NCI-H2029 (cell line): Measurements from ENCODE around the gene PDPK1.

ENCODE experiments used
- DNase-seq: peaks from one replicate; lab custom pipeline; 2025; lab: John Stamatoyannopoulos, UW

Gene PDPK1

DNA sequence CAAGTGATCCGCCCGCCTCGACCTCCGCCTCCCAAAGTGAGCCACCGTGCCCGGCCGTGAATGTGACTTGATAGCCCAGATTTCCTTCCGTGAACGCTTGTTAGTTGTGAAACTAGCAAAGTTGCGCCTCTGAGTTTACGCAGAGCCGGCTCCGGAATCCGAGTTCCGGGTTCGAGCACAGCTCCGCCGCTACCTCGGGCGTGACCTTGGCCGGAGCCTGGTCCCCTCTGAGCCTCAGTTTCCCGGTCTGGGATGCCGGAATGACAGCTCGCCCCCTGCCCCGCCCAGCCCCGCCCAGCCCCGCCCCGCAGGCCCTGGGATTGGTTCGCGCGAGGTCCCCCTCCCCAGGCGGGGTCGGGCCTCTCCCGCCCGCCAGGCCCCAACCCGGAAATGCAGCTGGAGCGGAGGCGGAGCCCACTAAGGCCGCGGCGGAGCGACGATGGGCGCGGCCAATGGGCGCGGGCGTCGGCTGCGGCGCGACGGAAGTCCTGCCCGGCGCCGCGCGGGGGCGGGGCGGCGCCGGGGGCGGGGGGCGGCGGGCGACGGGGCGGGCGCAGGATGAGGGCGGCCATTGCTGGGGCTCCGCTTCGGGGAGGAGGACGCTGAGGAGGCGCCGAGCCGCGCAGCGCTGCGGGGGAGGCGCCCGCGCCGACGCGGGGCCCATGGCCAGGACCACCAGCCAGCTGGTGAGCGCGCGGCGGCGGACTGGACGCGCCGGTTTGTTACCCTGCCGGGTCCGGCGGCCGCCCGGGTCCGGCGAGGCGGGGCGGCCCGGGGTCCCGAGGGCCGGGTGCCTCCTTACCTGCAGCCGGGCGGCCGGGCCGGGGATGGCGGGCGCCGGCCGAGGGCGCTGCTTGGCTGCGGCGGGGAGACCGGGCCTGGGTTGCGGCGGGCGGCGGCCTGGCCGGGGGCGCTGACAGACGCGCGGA, at the start of gene PDPK1:
Gene PDPK1, plus strand, starts transcription at position 571 of the 929 bp plus-strand sequence. Its CDS starts 92 bp downstream, at position 663.
- peak; percentile 86 for DNase-seq

DNA sequence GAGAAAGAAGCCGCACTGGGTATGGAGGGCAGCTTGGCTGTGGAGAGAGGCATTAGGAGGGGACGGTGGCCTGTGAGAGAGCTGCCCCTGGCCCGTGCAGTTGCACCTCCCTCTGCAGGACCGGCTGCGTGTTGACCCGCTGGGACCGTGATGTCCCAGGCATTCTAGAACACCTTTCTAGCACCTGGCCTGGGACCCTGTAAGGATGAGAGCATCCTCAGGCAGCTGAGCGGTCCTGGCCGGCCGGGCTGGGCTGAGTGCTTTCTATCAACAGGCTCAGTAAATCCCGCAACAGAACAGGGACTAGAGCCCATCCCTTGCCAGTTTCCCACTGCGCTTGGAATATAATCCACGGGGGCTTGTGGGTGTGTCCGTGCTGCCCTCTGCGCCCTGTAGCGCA, 48.2 kb upstream of the PDPK1 start:
- no peak for DNase-seq

DNA sequence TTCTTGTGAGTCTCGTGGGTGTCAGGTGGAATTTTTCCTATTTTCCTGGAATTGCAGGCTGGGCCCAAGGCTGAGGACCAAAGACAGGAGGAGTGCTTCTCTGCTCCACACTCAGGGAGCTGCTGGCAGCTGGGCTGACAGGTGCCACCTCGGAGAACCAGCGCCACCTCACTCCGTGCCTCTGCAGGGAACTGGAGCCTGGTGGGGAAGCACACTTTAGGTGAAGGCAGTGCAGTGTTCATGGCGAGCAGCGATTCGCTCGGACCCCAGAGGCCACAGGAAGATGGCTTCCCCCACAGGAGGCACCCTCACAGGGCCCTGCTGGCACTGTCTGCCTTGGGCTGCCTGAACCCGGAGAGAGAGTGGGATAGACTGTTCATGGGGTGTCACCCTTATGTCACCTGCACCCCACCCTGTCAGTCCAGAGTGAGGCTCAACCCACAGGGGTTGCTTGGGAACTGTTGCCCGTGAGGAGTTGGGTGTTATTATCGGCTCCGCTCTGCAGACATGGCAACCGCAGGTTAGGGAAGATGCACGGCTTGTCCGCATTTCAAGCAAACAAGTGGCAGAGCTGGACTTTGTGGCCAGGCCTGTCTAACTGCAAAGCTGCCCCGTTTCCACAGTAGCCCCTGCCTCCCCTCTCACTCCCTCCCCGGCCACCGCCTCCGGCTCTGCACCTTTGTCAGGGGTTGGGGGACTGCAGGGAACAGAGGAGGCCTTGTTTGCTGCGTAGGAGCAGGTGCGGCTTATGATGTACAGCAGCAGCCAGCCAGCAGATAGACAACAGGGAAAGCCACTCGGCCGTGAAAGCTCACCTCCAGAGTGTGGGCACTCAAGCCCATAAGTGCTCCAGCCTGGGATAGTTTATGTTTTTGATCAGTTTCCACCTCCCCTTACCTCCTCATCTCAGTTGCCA, 47.4 kb upstream of the PDPK1 start:
- peak; percentile 62 for DNase-seq

DNA sequence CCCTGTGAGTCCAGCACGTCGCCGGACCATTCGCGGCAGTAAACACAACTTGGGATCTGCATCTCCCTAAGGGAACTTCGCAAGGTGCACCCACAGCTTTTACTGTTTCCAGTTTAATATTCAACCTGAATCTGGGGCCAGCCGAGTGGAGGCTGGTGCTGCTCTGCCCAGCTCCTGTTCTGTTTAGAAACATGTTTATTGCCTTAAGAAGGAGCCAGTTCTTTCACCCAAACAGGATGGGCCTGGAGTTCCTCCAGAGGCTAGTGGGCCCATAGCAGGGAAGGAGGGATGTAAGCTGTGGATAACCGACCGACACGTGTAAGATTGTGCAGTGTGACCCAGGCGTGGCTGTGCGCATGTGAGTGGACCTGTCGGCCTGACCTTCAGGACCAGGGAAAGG, 45.5 kb upstream of the PDPK1 start:
- DNase-seq, result no peak

DNA sequence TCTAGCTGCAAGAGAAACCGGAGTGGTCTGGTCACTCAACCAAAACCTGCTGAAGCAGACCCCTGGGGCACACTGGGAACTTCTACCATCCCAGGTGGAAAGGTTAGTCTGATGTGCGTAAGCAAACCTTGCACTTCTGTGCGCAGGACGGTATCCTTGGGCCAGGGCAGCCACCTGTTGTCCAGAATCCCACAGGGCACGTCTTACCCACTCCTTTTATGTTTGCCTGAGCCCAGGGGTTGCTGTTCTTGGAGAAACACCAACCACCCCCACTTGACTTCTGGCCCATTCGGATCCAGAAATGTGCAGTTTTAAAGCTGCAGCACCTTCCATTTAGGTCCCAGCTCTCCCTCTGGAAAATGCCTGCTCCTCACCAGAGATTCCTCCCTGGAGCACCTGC, 44.2 kb upstream of the PDPK1 start:
- no peak for DNase-seq

DNA sequence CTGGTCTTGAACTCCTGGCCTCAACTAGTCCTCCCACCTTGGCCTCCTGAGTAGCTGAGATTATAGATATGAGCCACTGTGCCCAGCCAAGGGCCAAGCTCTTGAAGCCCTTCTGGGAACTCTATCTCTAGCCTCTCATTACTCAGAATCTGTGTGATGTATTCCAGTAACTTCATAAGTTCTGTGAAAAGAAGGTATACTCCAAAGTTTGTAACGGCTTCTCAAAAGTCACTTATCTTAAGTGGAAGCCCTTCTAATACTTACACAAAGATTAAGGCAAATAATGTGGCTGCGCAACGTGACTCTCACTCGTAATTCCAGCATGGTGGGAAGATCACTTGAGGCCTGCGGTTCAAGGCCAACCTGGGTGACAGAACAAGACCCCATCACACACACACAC, 43.2 kb upstream of the PDPK1 start:
- DNase-seq, result no peak

DNA sequence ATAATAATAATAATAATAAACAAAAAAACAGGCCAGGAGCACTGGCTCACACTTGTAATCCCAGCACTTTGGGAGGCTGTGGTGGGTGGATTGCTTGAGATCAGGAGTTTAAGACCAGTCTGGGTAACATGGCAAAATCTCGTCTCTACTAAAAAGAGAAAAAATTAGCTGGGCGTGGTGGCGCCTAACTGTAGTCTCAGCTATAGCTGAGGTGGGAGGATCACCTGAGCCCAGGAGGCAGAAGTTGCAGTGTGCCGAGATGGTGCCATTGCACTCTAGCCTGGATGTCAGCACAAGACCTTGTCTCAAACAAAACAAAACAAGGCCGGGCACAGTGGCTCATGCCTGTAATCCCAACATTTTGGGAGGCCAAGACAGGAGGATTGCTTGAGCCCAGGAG, 42.8 kb upstream of the PDPK1 start:
- no peak for DNase-seq

DNA sequence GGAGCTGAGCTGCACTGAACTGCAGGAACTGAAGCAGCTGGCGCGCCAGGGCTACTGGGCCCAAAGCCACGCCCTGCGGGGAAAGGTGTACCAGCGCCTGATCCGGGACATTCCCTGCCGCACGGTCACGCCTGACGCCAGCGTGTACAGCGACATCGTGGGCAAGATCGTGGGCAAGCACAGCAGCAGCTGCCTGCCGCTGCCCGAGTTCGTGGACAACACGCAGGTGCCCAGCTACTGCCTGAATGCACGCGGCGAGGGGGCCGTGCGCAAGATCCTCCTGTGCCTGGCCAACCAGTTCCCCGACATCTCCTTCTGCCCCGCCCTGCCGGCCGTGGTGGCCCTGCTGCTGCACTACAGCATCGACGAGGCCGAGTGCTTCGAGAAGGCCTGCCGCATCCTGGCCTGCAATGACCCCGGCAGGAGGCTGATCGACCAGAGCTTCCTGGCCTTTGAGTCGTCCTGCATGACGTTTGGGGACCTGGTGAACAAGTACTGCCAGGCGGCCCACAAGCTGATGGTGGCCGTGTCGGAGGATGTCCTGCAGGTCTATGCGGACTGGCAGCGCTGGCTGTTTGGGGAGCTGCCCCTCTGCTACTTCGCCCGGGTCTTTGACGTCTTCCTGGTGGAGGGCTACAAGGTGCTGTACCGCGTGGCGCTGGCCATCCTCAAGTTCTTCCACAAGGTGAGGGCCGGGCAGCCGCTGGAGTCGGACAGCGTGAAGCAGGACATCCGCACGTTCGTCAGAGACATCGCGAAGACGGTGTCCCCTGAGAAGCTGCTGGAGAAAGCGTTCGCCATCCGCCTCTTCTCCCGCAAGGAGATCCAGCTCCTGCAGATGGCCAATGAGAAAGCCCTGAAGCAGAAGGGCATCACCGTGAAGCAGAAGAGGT, 41.4 kb upstream of the PDPK1 start:
- DNase-seq, result no peak

DNA sequence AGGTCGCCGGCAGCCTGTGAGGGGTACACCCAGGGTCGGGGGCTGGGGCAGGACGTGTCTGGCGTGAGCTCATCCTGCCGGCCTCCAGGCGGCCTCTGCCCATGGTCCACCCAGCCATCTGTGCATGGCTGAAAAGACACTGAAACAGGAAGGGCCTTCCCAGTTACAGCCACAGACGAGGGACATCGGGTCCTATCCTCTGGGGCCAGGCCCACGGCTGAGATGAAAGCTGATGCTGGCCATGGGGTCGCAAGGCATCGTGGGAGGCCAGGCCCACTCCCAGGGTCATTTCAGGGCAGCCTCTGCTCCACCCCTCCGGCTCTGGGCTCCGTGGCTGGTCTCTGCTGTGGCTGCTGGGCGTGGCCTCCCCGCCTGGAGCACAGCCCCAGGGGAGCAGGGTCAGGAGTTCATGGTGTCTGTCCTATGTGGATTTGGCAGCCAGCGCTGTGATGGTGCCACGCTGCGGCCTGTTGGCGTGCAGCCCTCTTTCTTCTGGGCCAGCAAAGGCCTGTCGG, 40.6 kb upstream of the PDPK1 start:
- no peak for DNase-seq

DNA sequence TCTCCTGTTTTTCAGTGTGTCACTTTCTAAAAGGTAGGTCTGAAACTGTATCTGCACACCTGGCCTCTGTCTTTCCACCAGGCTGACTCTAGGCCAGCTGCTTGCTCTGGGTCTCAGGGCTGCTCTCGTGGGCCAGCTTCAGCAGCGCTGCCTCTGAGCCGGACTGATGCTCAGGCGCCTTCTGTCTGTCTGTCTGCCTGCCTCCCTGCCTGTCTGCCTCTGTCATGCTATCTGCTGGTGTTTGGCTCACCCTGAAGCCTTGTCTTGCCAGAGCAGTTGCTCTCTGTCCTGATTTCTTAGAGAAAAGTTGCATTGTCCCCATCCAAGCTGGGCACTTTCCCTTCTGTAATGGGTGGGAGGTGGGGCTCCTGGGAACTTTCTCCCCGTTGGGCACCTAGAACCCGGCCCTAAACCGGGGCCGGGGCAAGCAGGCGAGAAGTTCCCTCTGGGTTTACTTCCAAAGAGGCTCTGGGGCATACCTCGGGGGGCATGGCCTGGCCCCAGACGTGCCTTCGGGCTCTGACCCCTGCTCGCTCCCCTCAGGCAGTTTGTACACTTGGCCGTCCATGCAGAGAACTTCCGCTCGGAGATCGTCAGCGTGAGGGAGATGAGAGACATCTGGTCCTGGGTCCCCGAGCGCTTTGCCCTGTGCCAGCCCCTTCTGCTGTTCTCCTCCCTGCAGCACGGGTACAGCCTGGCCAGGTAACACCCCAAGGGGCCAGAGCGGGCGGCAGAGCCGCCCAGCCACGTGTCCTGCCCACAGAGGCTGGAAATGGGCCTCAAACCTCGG, 39.9 kb upstream of the PDPK1 start:
- DNase-seq, result no peak

DNA sequence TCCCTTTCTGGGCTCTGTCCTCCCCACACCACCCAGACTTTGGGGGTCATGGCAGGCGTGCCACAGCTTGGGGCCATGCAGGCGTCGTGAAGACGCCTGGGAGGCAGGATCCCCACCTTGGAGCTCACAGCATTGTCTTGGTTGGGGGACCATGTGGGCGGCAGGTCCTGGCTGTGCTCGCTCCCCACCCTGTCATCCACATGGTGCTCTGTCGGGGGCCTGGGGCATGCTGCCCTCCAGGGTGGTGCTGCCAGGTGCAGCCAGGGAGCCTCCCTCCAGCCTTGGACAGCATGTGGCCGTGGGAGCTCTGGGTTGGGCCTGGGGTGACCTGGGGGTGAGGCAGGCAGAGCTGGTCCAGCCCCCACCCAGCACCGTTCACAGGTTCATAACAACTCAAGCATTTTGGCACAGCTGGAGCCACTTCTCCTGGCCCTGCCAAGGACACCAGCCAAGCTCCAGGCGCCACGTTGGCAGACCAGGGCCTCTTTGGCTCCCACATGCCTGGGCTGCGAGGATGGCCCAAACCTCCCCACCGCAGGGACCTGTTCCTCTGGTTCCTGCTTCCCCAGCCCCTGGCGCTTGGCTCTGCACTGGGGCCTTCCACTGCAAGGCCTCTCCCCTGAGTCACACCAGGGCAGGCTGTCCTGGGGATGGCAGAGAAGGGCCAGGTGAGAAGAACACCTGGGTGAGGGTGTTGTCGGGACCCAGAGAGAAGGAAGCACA, 39.1 kb upstream of the PDPK1 start:
- peak; percentile 14 for DNase-seq

DNA sequence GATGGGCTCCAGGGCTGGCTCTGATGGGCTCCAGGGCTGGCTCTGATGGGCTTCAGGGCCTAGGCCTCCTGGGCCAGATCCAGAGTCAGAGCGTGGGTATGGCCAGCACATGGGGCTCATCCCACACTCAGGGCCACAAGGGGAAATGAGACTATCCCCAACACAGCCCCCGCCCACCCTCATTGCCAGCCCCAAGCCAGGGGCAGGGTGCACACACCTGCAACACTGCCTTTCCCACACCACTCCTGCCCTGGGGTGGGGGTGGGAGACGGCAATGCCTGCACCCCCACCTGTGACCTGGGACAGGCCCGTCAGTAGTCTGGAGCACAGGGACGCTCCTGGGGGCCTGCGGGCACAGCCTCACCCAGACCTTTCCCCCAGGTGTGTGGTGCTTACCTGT, 38.4 kb upstream of the PDPK1 start:
- DNase-seq, result no peak

DNA sequence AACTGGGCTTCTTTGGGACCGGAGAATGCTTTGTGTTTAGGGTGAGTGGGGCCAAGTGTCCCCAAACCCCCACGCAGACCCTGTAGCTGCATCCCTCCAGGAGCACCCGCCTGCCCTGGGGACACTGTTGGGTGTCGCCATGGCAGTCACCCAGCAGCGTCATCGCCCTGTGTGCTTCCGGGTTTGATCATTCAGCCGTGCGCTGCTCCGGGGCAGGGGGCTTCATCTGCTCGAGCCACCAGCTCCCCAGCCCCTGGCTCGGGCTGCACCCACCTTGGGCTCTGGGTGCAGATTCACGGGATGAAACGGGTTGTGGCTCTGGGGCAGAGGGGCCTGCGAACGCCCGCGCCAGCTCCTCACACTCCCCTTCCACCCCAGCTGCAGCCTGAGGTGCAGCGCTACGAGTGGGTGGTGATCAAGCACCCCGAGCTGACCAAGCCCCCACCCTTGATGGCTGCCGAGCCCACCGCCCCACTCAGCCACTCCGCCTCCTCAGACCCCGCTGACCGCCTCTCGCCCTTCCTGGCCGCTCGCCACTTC, 37.9 kb upstream of the PDPK1 start:
- DNase-seq, result no peak

DNA sequence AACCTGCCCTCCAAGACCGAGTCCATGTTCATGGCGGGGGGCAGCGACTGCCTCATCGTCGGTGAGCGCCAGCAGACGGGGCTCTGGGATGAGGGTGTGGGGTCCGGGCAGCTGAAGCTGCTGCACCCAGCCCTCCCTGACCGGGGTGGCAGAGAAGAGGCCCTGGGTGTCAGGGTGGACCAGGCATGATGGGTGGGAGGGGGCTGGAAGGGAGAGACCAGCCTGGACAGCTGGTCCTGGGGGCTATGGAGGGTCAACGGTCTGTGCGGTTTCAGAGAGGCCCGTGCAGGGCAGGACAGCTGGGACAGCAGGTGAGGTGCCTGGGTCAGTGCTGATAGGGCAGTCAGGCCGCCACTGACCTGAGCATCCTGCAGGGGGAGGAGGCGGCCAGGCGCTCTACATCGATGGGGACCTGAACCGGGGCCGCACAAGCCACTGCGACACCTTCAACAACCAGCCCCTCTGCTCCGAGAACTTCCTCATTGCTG, 37.3 kb upstream of the PDPK1 start:
- no peak for DNase-seq

DNA sequence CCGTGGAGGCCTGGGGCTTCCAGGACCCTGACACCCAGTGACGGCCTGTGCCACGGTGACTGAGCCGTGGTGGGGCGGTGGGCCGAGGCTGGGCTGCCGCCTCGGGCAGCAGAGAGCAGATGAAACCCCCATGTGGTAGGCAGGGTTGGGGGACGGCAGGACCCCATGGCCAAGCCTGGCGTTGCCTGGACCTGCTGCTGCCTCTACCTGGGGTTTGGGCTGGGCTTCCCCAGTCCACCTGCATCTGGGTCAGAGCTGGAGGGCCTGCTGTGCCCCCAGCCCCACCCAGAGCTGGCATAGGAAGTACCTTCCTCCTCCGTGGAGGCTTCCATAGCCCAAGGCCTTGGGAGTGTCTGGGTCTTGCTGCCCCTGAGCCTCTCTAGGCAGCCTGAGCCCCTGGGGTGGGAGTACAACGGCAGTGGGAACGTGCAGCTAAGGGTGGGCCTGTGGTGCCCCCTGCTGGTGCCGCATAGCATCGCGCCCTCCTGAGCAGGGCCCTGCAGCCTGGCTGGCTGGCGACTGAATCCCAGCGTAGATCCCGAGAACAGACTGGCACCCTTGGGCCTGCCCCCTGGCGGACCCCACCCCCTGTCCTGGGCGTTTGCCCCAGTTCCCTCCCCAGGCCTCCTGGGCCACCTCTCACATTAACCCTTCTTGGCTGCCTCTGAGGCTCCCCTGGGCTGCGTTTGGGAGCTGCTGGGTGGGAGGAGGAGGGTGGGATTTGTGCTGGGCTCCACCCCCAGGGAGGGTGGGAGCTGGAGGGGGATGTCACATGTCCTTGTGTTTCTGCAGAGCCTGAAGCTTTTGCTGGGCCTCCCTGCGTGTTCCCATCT, 36.7 kb upstream of the PDPK1 start:
- DNase-seq, result peak; percentile 43

DNA sequence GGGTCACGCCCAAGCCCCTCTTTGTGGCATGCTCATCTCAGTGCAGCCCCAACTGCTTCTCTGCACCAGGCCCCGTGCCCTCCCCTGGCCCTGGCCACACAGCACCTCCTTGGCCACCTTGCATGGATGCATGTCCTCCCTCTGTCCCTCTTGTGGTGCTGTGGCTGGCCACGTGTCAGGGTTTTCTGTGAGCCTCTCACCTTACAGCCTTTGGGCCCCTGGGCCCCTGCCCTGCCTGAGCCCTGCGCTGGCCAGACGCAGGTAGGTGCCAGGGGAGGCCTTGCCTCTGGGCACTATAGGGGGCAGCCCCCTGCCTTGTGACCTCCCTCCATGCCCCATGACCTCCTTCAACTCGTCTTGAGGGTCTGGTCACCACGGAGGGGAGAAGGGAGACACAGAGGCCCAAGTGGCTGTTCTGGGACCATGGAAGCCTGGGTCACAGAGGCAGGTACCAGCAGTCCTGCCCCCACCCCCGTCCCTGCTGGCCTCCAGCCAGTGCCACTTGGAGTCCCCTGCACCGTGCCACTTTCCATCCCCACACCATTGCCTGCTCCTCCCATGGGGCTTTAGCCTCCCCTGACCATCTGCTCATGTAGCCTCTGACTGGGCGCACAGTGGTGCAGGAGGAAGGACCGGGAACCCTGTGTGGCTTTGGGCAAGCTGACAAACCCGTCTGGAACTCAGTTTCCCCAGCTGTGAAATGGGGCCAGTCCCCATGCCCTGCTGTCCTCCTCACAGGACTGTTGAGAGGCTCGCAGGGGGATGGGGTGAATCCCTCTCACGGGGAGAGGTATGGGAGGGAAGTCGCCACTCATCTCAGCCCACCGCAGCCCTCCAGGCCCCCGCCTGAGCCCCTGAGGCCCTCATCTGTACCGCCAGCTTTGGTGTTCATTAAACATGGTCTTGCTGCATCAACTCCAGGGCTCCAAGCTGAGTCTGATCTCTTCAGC, 35.6 kb upstream of the PDPK1 start:
- DNase-seq, result no peak

DNA sequence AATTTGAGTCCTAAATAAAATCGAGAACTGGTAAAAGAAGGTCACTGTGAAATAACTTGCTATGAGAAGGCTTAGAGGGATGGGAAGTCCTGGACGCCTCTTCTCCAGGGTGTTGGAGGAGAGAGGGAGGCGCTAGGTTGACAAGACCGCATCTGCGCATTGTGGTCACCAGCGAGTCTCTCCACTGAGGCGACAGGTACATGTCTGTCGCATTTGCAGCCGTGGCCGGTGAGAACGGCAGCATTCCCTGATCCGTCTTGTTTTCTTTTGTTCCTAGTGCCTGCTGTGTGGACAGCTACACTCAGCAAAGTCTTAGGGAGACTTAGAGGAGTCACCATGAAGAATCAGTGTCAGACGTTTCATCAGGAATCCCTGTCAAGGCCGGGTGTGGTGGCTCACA, 32.1 kb upstream of the PDPK1 start:
- DNase-seq, result no peak
